Activated naive CD8-positive, alpha-beta T cell treated with anti-CD3 and anti-CD28 coated beads for 36 hours (primary cell): Measurements from ENCODE around the gene KCNH8. TPM values are rescaled to one million over a fixed set of nuclear protein-coding genes. Genes with fewer than 3 reads are reported as not detected.
"Not testable (repeated sequence)": the region's sequence is repeated elsewhere in the genome, so short reads cannot be mapped to it uniquely, and the experiment has no call there.

Experiments used
- DNase-seq: peaks from one replicate; pipeline ENCODE4 v3.0.0; 2021
- H3K27ac Mint-ChIP-seq: one replicate; pipeline ENCODE4 v1.8.0; 2022; ENCODE audit warnings: mild to moderate bottlenecking, moderate library complexity, mixed read lengths
- H3K27me3 Mint-ChIP-seq: one replicate; pipeline ENCODE4 v1.8.0; 2022; ENCODE audit warnings: mild to moderate bottlenecking, mixed read lengths
- H3K36me3 Mint-ChIP-seq: one replicate; pipeline ENCODE4 v1.8.0; 2021; ENCODE audit warnings: mild to moderate bottlenecking, mixed read lengths
- H3K4me1 Mint-ChIP-seq: one replicate; pipeline ENCODE4 v1.8.0; 2021; ENCODE audit warnings: mixed read lengths
- H3K4me3 Mint-ChIP-seq: one replicate; pipeline ENCODE4 v1.8.0; 2022; ENCODE audit warnings: mild to moderate bottlenecking, moderate library complexity, mixed read lengths
- H3K9me3 Mint-ChIP-seq: one replicate; pipeline ENCODE4 v1.8.0; 2022; ENCODE audit warnings: mixed read lengths
- total RNA-seq, 2 experiments: library from RNA; stranded (reverse); gene quantifications; one replicate each; pipeline ENCODE4 v1.2.3, GENCODE V29; 2021

The KCNH8 gene
- total RNA-seq, 2 experiments from 2014 or later, result 0.04 TPM; not detected in 1

DNA sequence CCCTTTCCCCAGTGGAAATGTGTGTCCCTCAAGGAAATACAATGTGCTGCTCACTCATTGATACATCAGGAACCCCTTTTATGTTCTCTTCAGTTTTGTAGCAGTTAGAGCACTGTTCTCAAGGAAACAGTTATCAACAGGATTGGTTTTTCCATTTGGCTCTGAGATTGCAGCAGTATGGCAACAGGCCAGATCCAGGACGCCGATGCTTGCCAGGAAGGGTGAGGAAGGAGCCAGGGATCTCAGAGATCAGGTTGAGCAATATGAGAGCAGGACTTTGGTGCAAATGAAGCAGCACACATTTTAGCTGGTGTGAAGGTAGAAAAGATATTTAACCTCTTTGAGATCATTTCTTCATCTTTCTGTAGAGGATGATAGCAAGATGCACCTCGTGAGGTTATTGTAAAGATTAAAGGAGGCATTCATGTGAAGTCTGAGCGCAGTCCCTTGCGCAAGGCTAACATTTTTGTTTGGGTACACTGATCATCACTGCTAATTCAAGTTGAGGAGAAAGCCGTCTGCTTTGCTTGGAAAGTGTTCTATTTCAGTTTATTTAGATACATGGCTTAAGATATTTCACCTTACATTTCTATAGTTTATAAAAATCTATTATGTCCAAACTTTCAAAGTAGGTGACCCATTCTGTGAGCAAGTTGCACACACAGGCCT, 68.5 kb downstream of the KCNH8 start:
- Mint-ChIP-seq H3K4me1 (no peaks in the 10 kb centered on the region), H3K4me3 (no peak overlapping the region)
- DNase-seq, result no peak

DNA sequence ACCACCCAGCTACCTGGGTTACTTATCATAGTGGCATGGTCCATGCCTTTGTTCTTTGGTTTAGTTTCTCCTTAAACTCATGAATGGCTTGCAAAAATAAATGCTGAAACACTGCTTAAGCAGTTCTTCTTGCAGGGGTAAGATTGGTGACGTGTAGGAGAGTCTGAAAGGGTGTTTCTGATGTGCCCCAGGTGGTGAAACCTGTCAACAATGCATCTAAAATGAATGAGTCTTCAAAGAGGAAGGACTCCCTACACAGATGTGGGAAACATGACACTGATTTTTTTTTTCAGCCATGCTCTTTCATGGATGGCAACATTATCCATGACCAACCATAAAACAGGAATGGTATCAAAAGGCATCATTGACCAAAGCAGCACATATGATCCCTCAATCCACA, 72.0 kb downstream of the KCNH8 start:
- H3K27ac Mint-ChIP-seq, result no peak overlapping the region
- DNase-seq, result no peak
- no peaks in the 10 kb centered on the region for H3K36me3 Mint-ChIP-seq
- H3K9me3 Mint-ChIP-seq, result no peaks in the 10 kb centered on the region
- H3K27me3 Mint-ChIP-seq, result no peaks in the 10 kb centered on the region
- H3K4me1 Mint-ChIP-seq, result no peaks in the 10 kb centered on the region
- H3K4me3 Mint-ChIP-seq, result no peak overlapping the region

More for the DNA sequence above, 68.5 kb downstream of the KCNH8 start:
- Mint-ChIP-seq H3K9me3 (no peaks in the 10 kb centered on the region), H3K36me3 (no peaks in the 10 kb centered on the region), H3K27me3 (no peaks in the 10 kb centered on the region), H3K27ac (no peak overlapping the region)

DNA sequence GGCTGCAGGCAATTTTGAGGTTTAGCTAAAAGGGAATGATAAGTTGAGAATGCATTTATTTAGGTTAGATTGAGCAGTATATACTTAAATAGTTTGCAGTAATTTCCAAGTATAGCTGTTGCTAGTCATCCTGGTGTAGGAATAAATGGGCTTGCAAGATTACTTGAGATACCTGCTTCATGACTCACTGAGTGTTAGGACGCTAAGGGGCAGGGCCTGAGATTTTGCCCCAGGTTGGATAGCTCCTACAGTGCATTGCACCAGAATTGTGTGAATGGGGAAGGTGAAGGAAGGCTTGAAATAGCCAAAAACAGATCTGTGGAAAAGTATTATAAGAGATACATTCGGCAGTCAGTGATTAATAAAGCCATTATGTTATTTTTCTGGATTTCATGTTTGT, 72.8 kb downstream of the KCNH8 start:
- Mint-ChIP-seq H3K9me3 (no peaks in the 10 kb centered on the region), H3K4me1 (no peaks in the 10 kb centered on the region), H3K36me3 (no peaks in the 10 kb centered on the region), H3K27ac (no peak overlapping the region), H3K4me3 (no peak overlapping the region), H3K27me3 (no peaks in the 10 kb centered on the region)
- no peak for DNase-seq

DNA sequence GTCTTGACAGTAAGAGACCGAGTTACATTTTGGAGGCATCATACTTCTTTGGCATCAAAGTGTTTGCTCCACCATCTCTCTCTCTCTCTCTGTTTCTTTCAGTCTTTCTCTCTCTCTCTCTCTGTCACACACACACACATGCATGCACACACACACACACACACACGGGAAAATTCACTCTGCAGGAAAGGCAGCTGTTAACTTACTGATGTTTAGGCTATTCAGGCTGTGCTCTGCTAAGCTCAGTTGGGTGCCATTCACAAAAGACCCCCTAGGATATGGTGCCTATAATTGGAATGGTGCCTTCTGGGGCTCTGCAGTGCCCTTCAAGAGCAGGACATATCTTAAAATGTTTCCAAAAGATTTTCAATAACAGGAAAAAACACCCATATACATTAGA, 78.2 kb downstream of the KCNH8 start:
- Mint-ChIP-seq H3K27ac (no peak overlapping the region), H3K9me3 (no peaks in the 10 kb centered on the region), H3K36me3 (no peaks in the 10 kb centered on the region), H3K4me1 (no peaks in the 10 kb centered on the region), H3K27me3 (no peaks in the 10 kb centered on the region), H3K4me3 (no peak overlapping the region)
- no peak for DNase-seq

DNA sequence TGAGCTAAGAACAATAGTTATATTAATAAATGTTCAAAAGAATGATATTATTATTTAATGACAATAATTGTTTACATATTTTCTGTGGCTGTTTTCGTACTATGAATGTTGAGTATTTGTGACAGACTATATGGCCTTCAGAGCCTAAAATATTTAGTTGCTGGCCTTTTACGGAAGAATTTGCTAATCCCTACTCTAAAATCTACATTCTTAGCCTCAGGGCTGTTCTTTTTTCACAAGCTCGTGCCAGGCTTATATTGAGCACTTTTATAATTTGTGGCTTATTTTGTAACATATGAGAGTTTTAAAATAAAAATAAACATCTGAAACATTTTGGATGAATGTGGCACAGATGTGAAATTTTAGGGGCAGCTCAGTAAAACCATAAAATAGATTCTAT, 79.9 kb downstream of the KCNH8 start:
- H3K4me1 Mint-ChIP-seq, result no peaks in the 10 kb centered on the region
- no peaks in the 10 kb centered on the region for H3K36me3 Mint-ChIP-seq
- no peak overlapping the region for H3K27ac Mint-ChIP-seq
- H3K4me3 Mint-ChIP-seq, result no peak overlapping the region
- DNase-seq, result no peak
- no peaks in the 10 kb centered on the region for H3K9me3 Mint-ChIP-seq
- no peaks in the 10 kb centered on the region for H3K27me3 Mint-ChIP-seq

DNA sequence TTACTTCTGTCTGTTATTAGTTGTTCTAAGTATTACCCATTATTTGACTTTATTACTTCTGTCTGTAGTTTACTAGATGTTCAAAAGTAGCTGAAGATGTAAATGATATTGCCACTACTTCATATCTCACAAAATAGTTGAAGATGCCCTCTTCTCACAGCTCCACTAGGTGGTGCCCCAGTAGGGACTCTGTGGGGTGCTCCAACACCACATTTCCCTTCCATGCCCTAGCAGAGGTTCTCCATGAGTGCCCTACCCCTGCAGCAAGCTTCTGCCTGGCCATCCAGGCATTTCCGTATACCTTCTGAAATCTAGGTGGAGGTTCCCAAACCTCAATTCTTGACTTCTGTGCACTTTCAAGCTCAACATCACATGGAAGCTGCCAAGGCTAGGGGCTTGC, 80.8 kb downstream of the KCNH8 start:
- Mint-ChIP-seq H3K9me3 (no peaks in the 10 kb centered on the region), H3K27ac (no peak overlapping the region), H3K27me3 (no peaks in the 10 kb centered on the region), H3K36me3 (no peaks in the 10 kb centered on the region), H3K4me3 (no peak overlapping the region), H3K4me1 (peaks cover 3% of the 10 kb centered on the region)
- no peak for DNase-seq

DNA sequence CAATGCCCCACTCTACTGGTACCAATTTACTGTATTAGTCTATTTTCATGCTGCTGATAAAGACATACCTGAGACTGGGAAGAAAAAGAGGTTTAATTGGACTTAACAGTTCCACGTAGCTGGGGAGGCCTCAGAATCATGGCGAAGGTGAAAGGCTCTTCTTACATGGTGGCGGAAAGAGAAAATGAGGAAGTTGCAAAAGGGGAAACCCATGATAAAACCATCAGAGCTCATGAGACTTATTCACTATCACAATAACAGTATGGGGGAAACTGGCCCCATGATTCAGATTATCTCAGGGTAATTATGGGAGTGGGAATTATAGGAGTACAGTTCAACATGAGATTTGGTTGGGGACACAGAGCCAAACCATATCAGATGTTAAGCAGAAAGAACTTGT, 81.6 kb downstream of the KCNH8 start:
- not testable (repeated sequence) for H3K9me3 Mint-ChIP-seq, H3K4me1 Mint-ChIP-seq, H3K27ac Mint-ChIP-seq, DNase-seq, H3K27me3 Mint-ChIP-seq, H3K4me3 Mint-ChIP-seq, H3K36me3 Mint-ChIP-seq

DNA sequence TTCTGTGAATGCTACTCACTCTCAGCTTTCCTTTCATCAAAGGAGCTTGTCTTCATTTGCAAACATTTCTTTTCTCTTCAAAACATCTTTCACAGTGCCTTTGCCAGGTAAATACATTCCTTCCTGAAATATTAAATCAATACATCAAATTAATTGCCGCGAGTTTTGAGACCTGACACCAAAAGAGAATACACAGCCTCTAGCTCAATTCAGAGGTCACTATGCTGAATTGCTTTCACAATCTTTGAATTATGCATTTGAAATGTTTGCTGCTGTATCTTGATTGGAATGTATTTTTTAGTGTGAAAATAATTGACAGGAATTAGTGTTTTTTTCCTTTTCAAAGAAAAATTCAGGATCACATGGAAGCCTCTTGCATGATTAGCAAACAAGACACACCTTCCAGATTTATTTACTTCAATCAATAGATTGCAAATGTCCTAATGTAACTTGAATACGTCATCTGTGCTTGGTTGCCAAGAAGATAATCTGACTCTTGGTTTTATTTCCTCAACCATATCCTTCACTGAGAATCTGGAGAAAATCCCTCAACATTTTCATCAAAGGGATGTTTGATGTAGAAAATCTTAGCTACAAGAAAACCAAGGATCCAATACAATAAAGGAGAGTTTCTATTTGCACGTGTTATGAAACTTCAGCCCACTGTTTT, 83.6 kb downstream of the KCNH8 start:
- Mint-ChIP-seq H3K9me3 (no peaks in the 10 kb centered on the region), H3K27me3 (no peaks in the 10 kb centered on the region), H3K36me3 (no peaks in the 10 kb centered on the region), H3K27ac (no peak overlapping the region), H3K4me1 (peaks cover 3% of the 10 kb centered on the region), H3K4me3 (no peak overlapping the region)
- DNase-seq, result no peak

DNA sequence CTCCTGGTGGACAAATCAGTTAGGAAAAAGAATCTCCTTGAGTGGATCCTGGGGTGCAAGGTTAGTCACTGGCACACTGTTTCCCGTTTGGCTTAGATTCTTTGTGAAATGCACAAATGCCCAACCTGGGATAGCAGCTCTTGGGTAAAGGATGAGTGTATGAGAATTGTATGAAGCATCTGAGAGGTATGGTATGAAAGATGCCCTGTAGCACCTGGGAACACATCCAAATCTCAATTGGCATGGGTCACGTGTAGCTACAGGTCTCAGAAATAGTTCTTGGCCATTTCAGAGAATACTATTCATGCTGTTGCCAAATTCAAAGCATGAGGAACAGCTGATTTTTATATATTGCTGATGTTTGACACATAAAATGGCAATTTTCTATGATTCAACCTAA, 84.3 kb downstream of the KCNH8 start:
- H3K27ac Mint-ChIP-seq, result no peak overlapping the region
- peaks cover 3% of the 10 kb centered on the region for H3K4me1 Mint-ChIP-seq
- no peaks in the 10 kb centered on the region for H3K36me3 Mint-ChIP-seq
- no peaks in the 10 kb centered on the region for H3K9me3 Mint-ChIP-seq
- no peaks in the 10 kb centered on the region for H3K27me3 Mint-ChIP-seq
- no peak overlapping the region for H3K4me3 Mint-ChIP-seq
- no peak for DNase-seq

DNA sequence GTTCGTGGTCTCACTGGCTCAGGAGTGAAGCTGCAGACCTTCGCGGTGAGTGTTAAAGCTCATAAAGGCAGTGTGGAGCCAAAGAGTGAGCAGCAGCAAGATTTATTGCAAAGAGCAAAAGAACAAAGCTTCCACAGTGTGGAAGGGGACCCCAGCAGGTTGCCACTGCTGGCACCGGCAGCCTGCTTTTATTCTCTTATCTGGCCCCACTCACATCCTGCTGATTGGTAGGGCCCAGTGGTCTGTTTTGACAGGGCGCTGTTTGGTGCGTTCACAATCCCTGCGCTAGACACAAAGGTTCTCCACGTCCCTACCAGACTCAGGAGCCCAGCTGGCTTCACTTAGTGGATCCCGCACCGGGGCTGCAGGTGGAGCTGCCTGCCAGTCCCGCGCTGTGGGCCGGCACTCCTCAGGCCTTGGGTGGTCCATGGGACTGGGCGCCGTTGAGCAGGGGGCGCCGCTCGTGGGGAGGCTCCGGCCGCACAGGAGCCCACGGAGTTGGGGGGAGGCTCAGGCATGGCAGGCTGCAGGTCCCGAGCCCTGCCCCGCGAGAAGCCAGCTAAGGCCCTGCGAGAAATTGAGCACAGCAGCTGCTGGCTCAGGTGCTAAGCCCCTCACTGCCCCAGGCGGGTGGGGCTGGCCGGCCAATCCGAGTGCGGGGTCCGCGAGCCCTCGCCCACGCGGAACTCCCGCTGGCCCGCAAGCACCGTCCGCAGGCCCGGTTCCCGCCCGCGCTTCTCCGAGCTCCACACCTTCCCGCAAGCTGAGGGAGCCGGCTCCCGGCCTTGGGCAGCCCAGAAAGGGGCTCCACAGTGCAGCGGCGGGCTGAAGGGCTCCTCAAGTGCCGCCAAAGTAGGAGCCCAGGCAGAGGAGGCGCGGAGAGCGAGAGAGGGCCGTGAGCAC, 85.8 kb downstream of the KCNH8 start:
- not testable (repeated sequence) for DNase-seq, H3K9me3 Mint-ChIP-seq, H3K4me3 Mint-ChIP-seq, H3K27ac Mint-ChIP-seq, H3K27me3 Mint-ChIP-seq, H3K36me3 Mint-ChIP-seq, H3K4me1 Mint-ChIP-seq

DNA sequence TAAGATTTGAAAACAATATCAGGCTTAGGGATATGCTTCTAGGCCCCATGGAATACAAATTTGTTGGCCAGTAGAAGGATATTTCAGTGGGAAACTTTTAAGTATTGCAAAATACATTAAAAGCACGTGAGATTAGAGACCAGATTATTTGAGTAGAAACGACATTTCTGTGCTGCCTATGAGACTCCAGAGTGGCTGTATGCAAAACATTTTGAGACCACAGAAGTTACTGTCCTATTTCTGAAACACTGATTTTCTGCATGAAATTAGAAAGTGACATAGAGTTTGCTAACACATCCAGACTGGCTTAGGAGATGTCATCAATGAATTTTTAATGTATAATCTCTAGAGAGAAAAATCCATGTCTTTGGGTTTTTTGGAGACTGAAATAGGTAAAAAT, 99.8 kb downstream of the KCNH8 start:
- Mint-ChIP-seq H3K27me3 (no peaks in the 10 kb centered on the region), H3K9me3 (peaks cover 6% of the 10 kb centered on the region), H3K4me3 (no peak overlapping the region), H3K4me1 (no peaks in the 10 kb centered on the region), H3K36me3 (no peaks in the 10 kb centered on the region), H3K27ac (no peak overlapping the region)
- DNase-seq, result no peak

DNA sequence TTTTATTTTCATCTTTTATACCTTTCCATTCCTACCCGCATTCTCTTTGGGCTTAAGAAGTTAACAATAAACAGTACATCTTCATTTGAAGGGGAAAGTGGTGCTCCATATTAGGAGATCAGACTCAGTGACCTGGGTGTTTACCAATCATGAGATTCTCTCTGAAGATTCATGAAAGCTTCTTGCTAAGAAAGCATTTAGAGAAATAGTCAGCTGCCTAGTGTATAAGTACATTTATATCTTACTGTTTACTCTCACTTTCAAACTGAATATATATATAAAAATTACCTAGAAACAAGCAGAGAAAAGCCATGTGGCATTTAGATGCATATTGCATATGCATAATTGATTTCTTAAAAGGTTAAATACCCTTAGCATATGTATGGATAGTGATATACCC, 100.5 kb downstream of the KCNH8 start:
- Mint-ChIP-seq H3K9me3 (peaks cover 6% of the 10 kb centered on the region), H3K27me3 (no peaks in the 10 kb centered on the region), H3K36me3 (no peaks in the 10 kb centered on the region), H3K27ac (no peak overlapping the region), H3K4me3 (no peak overlapping the region), H3K4me1 (no peaks in the 10 kb centered on the region)
- DNase-seq, result no peak

DNA sequence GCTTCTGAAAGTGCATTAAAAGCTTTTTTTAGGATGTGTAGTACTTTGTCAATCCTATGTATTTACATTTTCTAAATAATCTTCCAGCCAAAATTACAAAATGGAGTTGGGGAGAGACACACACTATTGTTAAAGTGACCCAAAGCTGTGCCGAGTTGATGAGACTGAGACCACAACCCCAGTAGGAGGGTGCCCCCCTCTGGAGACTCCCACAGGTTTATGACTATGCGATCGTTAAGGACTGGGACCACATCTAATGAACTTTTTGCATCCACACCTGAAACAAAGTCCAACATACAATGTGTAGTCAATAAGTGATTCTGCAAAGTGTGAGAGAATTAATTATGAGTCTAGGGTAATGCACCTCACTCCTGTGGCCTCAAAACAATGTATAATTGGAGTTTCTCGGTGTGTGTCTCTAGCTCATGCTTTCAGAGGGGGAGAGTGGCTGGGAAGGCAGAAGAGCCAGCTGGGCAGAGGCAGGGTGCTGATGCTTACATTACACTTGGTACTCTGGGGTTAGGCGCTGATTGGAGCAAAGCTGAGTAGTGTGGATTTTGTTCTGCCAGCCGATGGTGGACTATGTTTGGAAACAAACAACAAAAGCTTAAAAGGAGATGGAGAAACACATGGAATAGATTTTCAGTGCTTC, 102.8 kb downstream of the KCNH8 start:
- Mint-ChIP-seq H3K27me3 (no peaks in the 10 kb centered on the region), H3K4me1 (no peaks in the 10 kb centered on the region), H3K4me3 (no peak overlapping the region), H3K36me3 (no peaks in the 10 kb centered on the region), H3K9me3 (no peaks in the 10 kb centered on the region), H3K27ac (no peak overlapping the region)
- DNase-seq, result no peak

DNA sequence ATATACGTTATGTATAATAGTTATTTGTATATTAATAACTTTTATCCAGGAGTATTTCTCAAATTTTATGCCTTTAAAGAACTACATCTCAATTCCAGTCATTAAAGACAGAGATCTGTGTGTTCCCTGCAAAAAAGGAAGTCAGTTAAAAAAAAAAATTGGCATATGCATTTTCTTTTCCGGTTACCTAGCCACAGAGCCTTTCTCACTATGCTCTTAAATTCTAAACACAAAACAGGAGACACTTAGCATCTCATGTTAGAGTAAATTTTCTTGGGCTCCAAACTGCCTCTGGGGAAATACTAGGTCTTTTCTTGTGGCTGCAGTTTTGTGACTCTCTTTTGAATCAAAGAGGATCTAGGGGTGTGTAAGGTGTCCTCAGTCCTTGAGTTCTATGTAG, 105.9 kb downstream of the KCNH8 start:
- H3K4me3 Mint-ChIP-seq, result no peak overlapping the region
- no peak for DNase-seq
- H3K27me3 Mint-ChIP-seq, result no peaks in the 10 kb centered on the region
- no peaks in the 10 kb centered on the region for H3K4me1 Mint-ChIP-seq
- no peaks in the 10 kb centered on the region for H3K36me3 Mint-ChIP-seq
- H3K27ac Mint-ChIP-seq, result no peak overlapping the region
- no peaks in the 10 kb centered on the region for H3K9me3 Mint-ChIP-seq

DNA sequence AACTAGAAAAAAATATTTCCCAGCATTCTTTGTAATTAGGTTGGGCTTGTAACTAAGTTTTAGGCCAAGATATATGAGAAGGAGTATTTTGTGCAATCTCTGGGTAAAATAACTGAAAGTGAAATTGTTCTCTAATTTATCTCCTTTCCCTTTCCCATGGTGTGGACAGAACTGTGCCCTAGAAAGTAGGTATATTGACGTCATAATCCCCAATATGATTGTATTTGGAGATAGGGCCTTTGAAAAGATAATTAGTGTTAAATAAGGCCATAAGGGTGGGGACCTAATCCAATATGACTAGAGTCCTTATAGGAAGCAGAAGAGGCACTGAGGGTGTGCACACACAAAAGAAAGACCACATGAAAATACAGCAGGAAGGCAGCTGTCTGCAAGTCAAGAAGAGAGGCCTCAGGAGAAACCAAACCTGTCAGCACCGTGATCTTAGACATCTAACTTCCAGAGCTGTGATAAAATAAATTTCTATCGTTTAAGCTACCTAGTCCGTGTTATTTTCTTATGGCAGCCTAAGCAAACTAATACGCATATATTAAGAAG, 106.6 kb downstream of the KCNH8 start:
- H3K27ac Mint-ChIP-seq, result no peak overlapping the region
- no peak for DNase-seq

More for the DNA sequence above, 106.6 kb downstream of the KCNH8 start:
- Mint-ChIP-seq H3K27me3 (no peaks in the 10 kb centered on the region), H3K36me3 (no peaks in the 10 kb centered on the region), H3K4me1 (no peaks in the 10 kb centered on the region), H3K9me3 (no peaks in the 10 kb centered on the region), H3K4me3 (no peak overlapping the region)
